Esophagus squamous epithelium (tissue), 4 donors: Measurements from ENCODE around the gene CERT1.

Source experiments
- CTCF ChIP-seq, 6 experiments: fragments of 450-650 bp in 4 of 6; fragments of 200-600 bp in 2 of 6; sonication (generic) in 2 of 6; IDR thresholded peaks; one replicate each; pipeline ENCODE4 v1.5.1; 2016 to 2019; ENCODE audit warnings: antibody characterized with exemption in 6 of 6, mild to moderate bottlenecking in 4 of 6, moderate library complexity in 4 of 6
- POLR2A ChIP-seq, 4 donors: fragments of 450-650 bp; IDR thresholded peaks; one replicate each; pipeline ENCODE4 v1.6.1; 2017; ENCODE audit warnings: antibody characterized with exemption in 4 of 4, mild to moderate bottlenecking in 4 of 4, moderate library complexity in 3 of 4

DNA sequence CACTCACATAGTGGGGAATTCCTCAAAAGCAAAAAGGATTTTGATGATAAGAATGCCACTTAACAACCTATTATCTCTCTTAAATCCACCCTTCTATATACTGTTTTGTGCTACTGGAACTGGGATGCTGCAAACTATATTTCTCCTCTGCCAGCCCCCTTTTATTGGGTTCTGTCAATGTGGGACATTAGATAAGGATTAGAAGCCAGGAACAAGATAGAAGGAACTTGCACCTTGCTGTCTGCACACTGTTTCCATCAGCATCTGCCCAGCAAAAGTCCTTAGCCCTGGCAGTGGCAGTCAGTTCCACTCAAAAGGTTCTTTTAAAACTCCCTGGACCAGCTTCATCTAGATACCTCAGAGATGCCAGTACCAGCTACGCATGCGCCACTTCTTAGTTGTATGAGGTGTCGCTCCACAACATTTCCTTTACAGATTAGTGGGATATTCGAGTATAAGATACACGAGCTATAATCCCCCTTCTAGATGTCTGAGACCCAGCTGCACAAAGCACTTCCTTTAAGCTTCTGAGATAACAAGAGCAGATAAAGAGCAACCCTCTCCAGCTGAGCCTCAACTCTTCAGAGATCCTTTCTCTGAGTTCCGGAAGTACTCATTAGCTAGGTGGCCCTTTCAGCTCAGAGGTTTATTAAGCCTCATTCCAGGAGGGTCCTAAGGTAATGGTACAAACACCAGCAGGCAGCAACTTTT, 45.3 kb downstream of the CERT1 start:
- TF ChIP-seq CTCF (IDR thresholded peaks at IDR 0.05) (no peak), POLR2A (IDR thresholded peaks at IDR 0.05) (no peak)
